ENCODE data around the gene GDF11. TPM values are rescaled to one million over a fixed set of nuclear protein-coding genes. Genes with fewer than 3 reads are reported as not detected.

The GDF11 gene
- total and polyA plus RNA-seq, 2 of the 8 experiments (the other 6 are each of a cell fraction or from before 2014, with no cell fraction given), result 12.1 to 15.1 TPM

DNA sequence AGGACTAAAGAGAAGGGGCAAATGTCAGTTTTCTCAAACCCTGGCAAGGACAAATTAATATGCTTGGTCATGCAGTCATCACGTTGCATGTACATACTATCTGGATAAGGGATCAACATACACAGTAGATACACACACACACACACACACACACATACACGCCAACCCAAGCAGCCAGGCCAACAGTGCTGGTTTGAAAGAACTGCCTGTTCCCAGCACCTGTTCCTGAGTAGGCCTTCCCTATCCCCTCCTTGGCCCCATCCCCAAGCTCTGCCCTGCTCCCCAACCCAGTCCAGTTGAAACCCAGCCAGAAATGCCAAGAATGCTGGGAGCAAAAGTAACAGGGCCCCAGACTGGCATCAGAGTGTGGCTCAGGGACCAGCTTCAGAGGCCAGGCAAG lies 39.6 kb upstream of the GDF11 start (continued):
- TF ChIP-seq SP2 (IDR thresholded peaks at IDR 0.05; ENCODE audit: low read length) (no peak), SIX5 (IDR thresholded peaks at IDR 0.05; ENCODE audit: low read depth, low read length) (no peak), POLR2A (IDR thresholded peaks at IDR 0.05; ENCODE audit: control extremely low read depth in 1 of 2, low read depth in 2 of 2, low read length in 2 of 2) (no peak), CTBP2 (IDR thresholded peaks at IDR 0.05; ENCODE audit: borderline replicate concordance, insufficient read depth, insufficient read length, low read length) (no peak)
- TF ChIP-seq, protein P1, sequence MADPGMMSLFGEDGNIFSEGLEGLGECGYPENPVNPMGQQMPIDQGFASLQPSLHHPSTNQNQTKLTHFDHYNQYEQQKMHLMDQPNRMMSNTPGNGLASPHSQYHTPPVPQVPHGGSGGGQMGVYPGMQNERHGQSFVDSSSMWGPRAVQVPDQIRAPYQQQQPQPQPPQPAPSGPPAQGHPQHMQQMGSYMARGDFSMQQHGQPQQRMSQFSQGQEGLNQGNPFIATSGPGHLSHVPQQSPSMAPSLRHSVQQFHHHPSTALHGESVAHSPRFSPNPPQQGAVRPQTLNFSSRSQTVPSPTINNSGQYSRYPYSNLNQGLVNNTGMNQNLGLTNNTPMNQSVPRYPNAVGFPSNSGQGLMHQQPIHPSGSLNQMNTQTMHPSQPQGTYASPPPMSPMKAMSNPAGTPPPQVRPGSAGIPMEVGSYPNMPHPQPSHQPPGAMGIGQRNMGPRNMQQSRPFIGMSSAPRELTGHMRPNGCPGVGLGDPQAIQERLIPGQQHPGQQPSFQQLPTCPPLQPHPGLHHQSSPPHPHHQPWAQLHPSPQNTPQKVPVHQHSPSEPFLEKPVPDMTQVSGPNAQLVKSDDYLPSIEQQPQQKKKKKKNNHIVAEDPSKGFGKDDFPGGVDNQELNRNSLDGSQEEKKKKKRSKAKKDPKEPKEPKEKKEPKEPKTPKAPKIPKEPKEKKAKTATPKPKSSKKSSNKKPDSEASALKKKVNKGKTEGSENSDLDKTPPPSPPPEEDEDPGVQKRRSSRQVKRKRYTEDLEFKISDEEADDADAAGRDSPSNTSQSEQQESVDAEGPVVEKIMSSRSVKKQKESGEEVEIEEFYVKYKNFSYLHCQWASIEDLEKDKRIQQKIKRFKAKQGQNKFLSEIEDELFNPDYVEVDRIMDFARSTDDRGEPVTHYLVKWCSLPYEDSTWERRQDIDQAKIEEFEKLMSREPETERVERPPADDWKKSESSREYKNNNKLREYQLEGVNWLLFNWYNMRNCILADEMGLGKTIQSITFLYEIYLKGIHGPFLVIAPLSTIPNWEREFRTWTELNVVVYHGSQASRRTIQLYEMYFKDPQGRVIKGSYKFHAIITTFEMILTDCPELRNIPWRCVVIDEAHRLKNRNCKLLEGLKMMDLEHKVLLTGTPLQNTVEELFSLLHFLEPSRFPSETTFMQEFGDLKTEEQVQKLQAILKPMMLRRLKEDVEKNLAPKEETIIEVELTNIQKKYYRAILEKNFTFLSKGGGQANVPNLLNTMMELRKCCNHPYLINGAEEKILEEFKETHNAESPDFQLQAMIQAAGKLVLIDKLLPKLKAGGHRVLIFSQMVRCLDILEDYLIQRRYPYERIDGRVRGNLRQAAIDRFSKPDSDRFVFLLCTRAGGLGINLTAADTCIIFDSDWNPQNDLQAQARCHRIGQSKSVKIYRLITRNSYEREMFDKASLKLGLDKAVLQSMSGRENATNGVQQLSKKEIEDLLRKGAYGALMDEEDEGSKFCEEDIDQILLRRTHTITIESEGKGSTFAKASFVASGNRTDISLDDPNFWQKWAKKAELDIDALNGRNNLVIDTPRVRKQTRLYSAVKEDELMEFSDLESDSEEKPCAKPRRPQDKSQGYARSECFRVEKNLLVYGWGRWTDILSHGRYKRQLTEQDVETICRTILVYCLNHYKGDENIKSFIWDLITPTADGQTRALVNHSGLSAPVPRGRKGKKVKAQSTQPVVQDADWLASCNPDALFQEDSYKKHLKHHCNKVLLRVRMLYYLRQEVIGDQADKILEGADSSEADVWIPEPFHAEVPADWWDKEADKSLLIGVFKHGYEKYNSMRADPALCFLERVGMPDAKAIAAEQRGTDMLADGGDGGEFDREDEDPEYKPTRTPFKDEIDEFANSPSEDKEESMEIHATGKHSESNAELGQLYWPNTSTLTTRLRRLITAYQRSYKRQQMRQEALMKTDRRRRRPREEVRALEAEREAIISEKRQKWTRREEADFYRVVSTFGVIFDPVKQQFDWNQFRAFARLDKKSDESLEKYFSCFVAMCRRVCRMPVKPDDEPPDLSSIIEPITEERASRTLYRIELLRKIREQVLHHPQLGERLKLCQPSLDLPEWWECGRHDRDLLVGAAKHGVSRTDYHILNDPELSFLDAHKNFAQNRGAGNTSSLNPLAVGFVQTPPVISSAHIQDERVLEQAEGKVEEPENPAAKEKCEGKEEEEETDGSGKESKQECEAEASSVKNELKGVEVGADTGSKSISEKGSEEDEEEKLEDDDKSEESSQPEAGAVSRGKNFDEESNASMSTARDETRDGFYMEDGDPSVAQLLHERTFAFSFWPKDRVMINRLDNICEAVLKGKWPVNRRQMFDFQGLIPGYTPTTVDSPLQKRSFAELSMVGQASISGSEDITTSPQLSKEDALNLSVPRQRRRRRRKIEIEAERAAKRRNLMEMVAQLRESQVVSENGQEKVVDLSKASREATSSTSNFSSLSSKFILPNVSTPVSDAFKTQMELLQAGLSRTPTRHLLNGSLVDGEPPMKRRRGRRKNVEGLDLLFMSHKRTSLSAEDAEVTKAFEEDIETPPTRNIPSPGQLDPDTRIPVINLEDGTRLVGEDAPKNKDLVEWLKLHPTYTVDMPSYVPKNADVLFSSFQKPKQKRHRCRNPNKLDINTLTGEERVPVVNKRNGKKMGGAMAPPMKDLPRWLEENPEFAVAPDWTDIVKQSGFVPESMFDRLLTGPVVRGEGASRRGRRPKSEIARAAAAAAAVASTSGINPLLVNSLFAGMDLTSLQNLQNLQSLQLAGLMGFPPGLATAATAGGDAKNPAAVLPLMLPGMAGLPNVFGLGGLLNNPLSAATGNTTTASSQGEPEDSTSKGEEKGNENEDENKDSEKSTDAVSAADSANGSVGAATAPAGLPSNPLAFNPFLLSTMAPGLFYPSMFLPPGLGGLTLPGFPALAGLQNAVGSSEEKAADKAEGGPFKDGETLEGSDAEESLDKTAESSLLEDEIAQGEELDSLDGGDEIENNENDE (IDR thresholded peaks at IDR 0.05; ENCODE audit: insufficient replicate concordance, low read length), result no peak

Measured in H1 (cell line).